Endothelial cell of umbilical vein (primary cell): ENCODE data around the gene APOC3. TPM values are rescaled to one million over a fixed set of nuclear protein-coding genes. Genes with fewer than 3 reads are reported as not detected.

ENCODE experiments used
- BruUV-seq: library from RNA; stranded (reverse); fragments of 400-500 nt; replicated peaks from 2 replicates; lab custom pipeline; 2021; lab: Mats Ljungman, UMichigan
- CTCF ChIA-PET: fragments of 300-600, 350-600 bp; sonication (Branson Sonifier 250); formaldehyde crosslinking; loops from one replicate; lab custom pipeline; 2021; ENCODE audit warnings: antibody characterized with exemption, inconsistent platforms; lab: Charles Lee
- POLR2A ChIA-PET: fragments of 300-600, 350-600 bp; sonication (Branson Sonifier 250); formaldehyde crosslinking; loops from one replicate; lab custom pipeline; 2021; ENCODE audit warnings: antibody characterized with exemption, inconsistent platforms; lab: Charles Lee
- DNase-seq: peaks from one replicate; pipeline ENCODE4 v3.0.0-alpha.2; 2011; ENCODE audit warnings: low read depth, low spot score
- FAIRE-seq: peaks from 2 replicates; lab custom pipeline; 2011; peaks lifted over from hg19 to GRCh38; lab: Jason Lieb, UNC
- H2AFZ ChIP-seq: 2 replicates; pipeline ENCODE4 v1.6.0; 2012; ENCODE audit warnings: low read depth, low read length, control low read depth, inconsistent platforms
- H3K27ac ChIP-seq: 2 replicates; pipeline ENCODE4 v1.5.1; 2011; ENCODE audit warnings: low read depth, mild to moderate bottlenecking, control low read depth, low read length, moderate library complexity; ENCODE audit not compliant: insufficient read depth
- H3K27me3 ChIP-seq, 2 experiments: 2 replicates each; pipeline versions ENCODE4 v1.6.0 to v1.6.1; 2011; ENCODE audit warnings: low read length in 2 of 2, mixed read lengths in 1 of 2; ENCODE audit not compliant: control insufficient read depth in 2 of 2, insufficient read depth in 2 of 2
- H3K36me3 ChIP-seq, 2 experiments: 2 replicates in 1 of 2; 3 replicates in 1 of 2; pipeline ENCODE4 v1.5.1; 2011; ENCODE audit warnings: low read length in 2 of 2, mild to moderate bottlenecking in 1 of 2, moderate library complexity in 1 of 2; ENCODE audit not compliant: control insufficient read depth in 2 of 2, insufficient read depth in 2 of 2; ENCODE audit errors: extremely low read depth in 1 of 2
- H3K4me1 ChIP-seq: 3 replicates; pipeline ENCODE4 v1.5.1; 2011; ENCODE audit warnings: mild to moderate bottlenecking, low read length; ENCODE audit not compliant: control insufficient read depth, insufficient read depth; ENCODE audit errors: extremely low read depth
- H3K4me2 ChIP-seq: 2 replicates; pipeline ENCODE4 v1.6.1; 2011; ENCODE audit warnings: low read length, control low read depth, mixed read lengths; ENCODE audit not compliant: insufficient read depth
- H3K4me3 ChIP-seq, 3 experiments: fragments of 200-600 bp in 1 of 3; sonication (generic), shearing (Covaris generic) in 1 of 3; replicated peaks in 1 of 3; 2 replicates each; pipeline ENCODE4 v1.5.1; 2011 to 2016; ENCODE audit warnings: control low read depth in 3 of 3, low read length in 3 of 3, mild to moderate bottlenecking in 2 of 3, inconsistent platforms in 1 of 3, low read depth in 1 of 3, moderate library complexity in 1 of 3; ENCODE audit not compliant: insufficient read depth in 1 of 3
- H3K79me2 ChIP-seq: 2 replicates; pipeline ENCODE4 v1.6.0; 2012; ENCODE audit warnings: low read length, inconsistent platforms; ENCODE audit not compliant: control insufficient read depth, insufficient read depth
- H3K9ac ChIP-seq: replicated peaks from 2 replicates; pipeline ENCODE3; 2011; ENCODE audit warnings: low read length, control low read depth; ENCODE audit not compliant: insufficient read depth; ENCODE audit errors: extremely low read depth
- H3K9me1 ChIP-seq: replicated peaks from 3 replicates; pipeline ENCODE4 v1.6.0; 2011; ENCODE audit warnings: mild to moderate bottlenecking, low read length; ENCODE audit not compliant: control insufficient read depth, insufficient read depth; ENCODE audit errors: extremely low read depth
- H3K9me3 ChIP-seq: replicated peaks from 2 replicates; pipeline ENCODE4 v1.5.1; 2012; ENCODE audit warnings: low read length, inconsistent platforms; ENCODE audit not compliant: control insufficient read depth, insufficient read depth
- H4K20me1 ChIP-seq: replicated peaks from 2 replicates; pipeline ENCODE3; 2011; ENCODE audit warnings: mild to moderate bottlenecking, low read length; ENCODE audit not compliant: control insufficient read depth, insufficient read depth; ENCODE audit errors: extremely low read depth
- CTCF ChIP-seq, 2 donors: IDR thresholded peaks; 1 replicate in 1 of 2; 2 replicates in 1 of 2; pipeline ENCODE4 v1.5.1; 2011; ENCODE audit warnings: low read length in 2 of 2, mild to moderate bottlenecking in 2 of 2, moderate library complexity in 2 of 2, control low read depth in 1 of 2, inconsistent platforms in 1 of 2, low read depth in 1 of 2; ENCODE audit not compliant: insufficient read depth in 1 of 2; ENCODE audit errors: extremely low read depth in 1 of 2
- EZH2 ChIP-seq: IDR thresholded peaks from 2 replicates; pipeline ENCODE4 v1.6.1; 2012; ENCODE audit warnings: borderline replicate concordance, low read depth, mild to moderate bottlenecking, moderate library complexity, low read length, inconsistent platforms; ENCODE audit not compliant: severe bottlenecking
- FOS ChIP-seq: IDR thresholded peaks from 2 replicates; pipeline ENCODE4 v1.6.1; 2011; ENCODE audit warnings: mild to moderate bottlenecking, low read length, moderate library complexity, borderline replicate concordance; ENCODE audit not compliant: insufficient read depth
- GATA2 ChIP-seq: IDR thresholded peaks from 2 replicates; pipeline ENCODE4 v1.7.0; 2011; ENCODE audit warnings: low read depth, mild to moderate bottlenecking, moderate library complexity, mixed read lengths, low read length; ENCODE audit not compliant: insufficient read length, insufficient read depth
- JUN ChIP-seq: IDR thresholded peaks from 2 replicates; pipeline ENCODE4 v1.6.1; 2011; ENCODE audit warnings: borderline replicate concordance, low read depth; ENCODE audit not compliant: insufficient read length, insufficient read depth
- MYC ChIP-seq: IDR thresholded peaks from one replicate; pipeline ENCODE4 v1.6.1; 2011; ENCODE audit warnings: mild to moderate bottlenecking, low read depth, low read length
- POLR2A ChIP-seq: IDR thresholded peaks from 2 replicates; pipeline ENCODE4 v1.6.1; 2012; ENCODE audit warnings: low read depth, mild to moderate bottlenecking, control low read depth, low read length
- POLR2AphosphoS5 ChIP-seq: IDR thresholded peaks from 2 replicates; pipeline ENCODE4 v1.6.1; 2012; ENCODE audit warnings: low read depth, mild to moderate bottlenecking, control low read depth, low read length, moderate library complexity; ENCODE audit not compliant: insufficient read depth
- dilution Hi-C: fragments of 300-500 bp; cut with MboI; formaldehyde crosslinking; loops from one replicate; pipeline ENCODE4 v1.15.0; 2019; ENCODE audit warnings: low sequenced_read_pairs; ENCODE audit not compliant: extremely low pct_ligation_motif_present
- intact Hi-C: fragments of 100-400 bp; cut with micrococcal nuclease; formaldehyde crosslinking; loops from one replicate; pipeline ENCODE4 v1.10.0; 2022
- polyA plus RNA-seq, 4 experiments: library from polyadenylated mRNA; depleted of rRNA in 3 of 4; stranded (reverse) in 3 of 4; unstranded in 1 of 4; fragments of >200 nt; gene quantifications; 2 replicates each; pipeline versions ENCODE4 v1.2.1 to v1.2.3, GENCODE V29; 2011 to 2012; ENCODE audit warnings: missing spikeins in 1 of 4
- total RNA-seq: library from RNA; stranded (reverse); gene quantifications from 2 replicates; pipeline ENCODE4 v1.2.3, GENCODE V29; 2021
- TF ChIP-seq, protein P1 (sequence below): IDR thresholded peaks from 2 replicates; pipeline ENCODE4 v1.6.1; 2011; ENCODE audit not compliant: insufficient read depth, insufficient read length

APOC3 gene
- total and polyA plus RNA-seq, 2 donors (not counting 3 experiments of a cell fraction or from before 2014, with no cell fraction given): not detected

DNA sequence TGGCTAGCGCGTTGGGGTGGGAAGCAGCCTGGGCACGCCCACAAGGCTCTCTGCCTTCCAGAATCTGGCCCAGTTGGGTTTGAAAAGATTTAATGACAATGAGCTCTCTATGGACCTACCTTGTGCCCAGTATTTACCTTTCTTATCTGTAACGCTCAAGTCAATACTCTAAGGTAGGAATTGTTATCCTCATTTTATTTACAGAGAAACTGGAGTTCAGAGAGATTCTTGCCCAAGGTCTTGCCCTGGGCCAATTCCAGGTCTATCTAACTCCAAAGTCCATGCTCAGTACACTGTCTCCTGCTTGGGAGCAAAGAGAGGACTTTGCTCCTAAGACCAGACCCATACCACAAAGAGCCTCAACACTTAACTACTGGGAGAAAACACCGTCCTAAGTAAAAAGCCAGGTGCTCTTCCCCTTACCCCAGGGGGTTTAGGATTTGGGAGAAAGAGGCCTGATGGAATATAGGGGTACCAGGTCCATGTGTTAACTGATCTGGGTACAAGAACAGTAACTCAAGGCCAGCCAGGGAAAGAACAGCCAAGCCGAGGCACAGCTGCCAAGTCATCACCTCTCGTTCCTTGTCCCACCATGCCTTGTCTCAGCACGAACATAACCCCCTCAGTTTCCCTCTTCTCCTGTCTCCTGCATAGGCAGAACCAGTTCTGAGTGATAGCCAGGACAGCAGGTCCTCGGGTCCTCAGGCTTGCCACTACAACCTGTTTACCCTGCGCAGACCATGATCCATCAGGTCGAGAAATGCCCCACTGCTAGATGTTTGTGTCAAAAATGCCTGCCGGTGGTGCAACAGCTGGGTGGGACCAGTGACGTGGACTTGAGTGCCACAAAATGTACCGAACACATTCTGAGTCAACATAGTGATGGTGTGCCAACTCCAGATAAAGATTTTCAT lies 21.2 kb upstream of the APOC3 start:
- no peak overlapping the region for H2AFZ ChIP-seq
- no peak for TF ChIP-seq POLR2AphosphoS5
- TF ChIP-seq POLR2A: no peak
- TF ChIP-seq, protein P1, sequence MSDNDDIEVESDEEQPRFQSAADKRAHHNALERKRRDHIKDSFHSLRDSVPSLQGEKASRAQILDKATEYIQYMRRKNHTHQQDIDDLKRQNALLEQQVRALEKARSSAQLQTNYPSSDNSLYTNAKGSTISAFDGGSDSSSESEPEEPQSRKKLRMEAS: no peak
- TF ChIP-seq FOS: no peak
- no peak for TF ChIP-seq JUN
- no peak for TF ChIP-seq CTCF (IDR thresholded peaks at IDR 0.05; ENCODE audit: extremely low read depth in 1 of 2, insufficient read depth in 1 of 2, low read depth in 1 of 2, low read length in 2 of 2)
- no peak for TF ChIP-seq EZH2
- no peak for TF ChIP-seq MYC
- TF ChIP-seq GATA2: no peak
- H3K36me3 ChIP-seq: no peaks in the 10 kb centered on the region
- H3K9me3 ChIP-seq: no peaks in the 10 kb centered on the region
- intact Hi-C loops: no loop called here
- peaks cover 6% of the 10 kb centered on the region in 2 experiments for H3K27me3 ChIP-seq
- BruUV-seq: no TSS peak
- CTCF ChIA-PET: interaction anchor here (1.0 to 1.4 kb wide), 2 partner anchors 27 to 54 kb away, joined by 4 to 6 read pairs; no protein-coding TSS in a partner anchor
- no peak for DNase-seq
- dilution Hi-C loops: no loop called here
- POLR2A ChIA-PET: no interaction called here
- no peak for FAIRE-seq
- no peak overlapping the region for H3K4me2 ChIP-seq
- no peaks in the 10 kb centered on the region for H4K20me1 ChIP-seq
- H3K27ac ChIP-seq: no peak overlapping the region
- no peaks in the 10 kb centered on the region for H3K79me2 ChIP-seq
- no peaks in the 10 kb centered on the region for H3K9me1 ChIP-seq
- no peaks in the 10 kb centered on the region for H3K4me1 ChIP-seq
- no peak overlapping the region for H3K4me3 ChIP-seq
- no peak overlapping the region for H3K9ac ChIP-seq
